ENCODE measurements around the gene CNPY1.

DNA sequence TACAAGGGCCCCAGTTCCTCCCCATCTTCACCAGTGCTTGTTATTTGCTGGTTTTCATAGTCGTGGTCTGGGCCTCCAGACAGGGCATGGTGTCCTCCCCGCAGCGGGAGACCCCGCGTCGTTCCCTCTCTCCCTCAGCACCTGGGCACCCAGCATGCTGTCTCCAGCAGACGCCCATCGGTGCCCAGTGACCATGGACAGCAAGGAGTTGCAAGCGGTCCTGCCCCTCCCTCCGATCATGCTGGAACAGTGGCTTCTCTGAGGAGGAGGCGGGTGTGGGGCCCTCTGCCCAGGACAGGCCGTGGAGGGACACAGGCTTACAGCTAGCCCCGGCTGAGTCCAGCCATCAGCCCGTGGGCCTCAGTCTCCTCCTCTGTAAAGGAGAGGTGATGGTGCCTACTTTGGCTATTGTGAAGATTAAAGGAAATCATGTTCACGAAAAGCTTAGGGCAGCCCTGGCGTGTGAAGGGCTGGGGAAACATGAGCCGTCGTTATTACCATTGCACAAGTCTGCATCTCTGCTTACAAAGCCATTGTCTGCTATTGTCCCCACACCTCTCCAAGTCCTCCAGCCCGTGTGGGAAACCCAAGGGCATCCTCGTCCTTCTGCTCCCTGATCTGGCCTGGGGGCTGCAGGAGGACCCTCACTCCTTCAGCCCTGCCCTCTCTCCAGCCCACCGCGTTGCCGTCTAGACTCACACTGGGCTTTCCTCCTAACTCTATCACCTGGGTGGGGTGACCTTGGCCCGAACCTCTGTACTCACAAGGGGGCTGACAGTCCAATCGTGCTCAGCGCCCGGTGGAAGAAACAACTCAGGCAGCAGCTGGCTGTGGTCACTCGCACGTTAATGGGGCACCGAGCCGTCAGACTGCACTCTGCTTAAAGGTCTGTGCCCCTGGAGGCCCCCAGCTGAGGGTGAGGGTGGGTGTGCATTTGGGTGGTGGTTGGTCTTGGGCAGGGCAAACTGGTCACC lies 58.6 kb downstream of the CNPY1 start:
- TF ChIP-seq, protein P1, sequence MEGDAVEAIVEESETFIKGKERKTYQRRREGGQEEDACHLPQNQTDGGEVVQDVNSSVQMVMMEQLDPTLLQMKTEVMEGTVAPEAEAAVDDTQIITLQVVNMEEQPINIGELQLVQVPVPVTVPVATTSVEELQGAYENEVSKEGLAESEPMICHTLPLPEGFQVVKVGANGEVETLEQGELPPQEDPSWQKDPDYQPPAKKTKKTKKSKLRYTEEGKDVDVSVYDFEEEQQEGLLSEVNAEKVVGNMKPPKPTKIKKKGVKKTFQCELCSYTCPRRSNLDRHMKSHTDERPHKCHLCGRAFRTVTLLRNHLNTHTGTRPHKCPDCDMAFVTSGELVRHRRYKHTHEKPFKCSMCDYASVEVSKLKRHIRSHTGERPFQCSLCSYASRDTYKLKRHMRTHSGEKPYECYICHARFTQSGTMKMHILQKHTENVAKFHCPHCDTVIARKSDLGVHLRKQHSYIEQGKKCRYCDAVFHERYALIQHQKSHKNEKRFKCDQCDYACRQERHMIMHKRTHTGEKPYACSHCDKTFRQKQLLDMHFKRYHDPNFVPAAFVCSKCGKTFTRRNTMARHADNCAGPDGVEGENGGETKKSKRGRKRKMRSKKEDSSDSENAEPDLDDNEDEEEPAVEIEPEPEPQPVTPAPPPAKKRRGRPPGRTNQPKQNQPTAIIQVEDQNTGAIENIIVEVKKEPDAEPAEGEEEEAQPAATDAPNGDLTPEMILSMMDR (IDR thresholded peaks at IDR 0.05; ENCODE audit: poor library complexity), result no peak
- TF ChIP-seq EZH2 (IDR thresholded peaks at IDR 0.05; ENCODE audit: borderline replicate concordance) (no peak), EZH2phosphoT487 (IDR thresholded peaks at IDR 0.05; ENCODE audit: low read depth, severe bottlenecking, unreplicated experiment) (no peak)

Measured in hepatocyte (in vitro differentiated cells).